DMS 273 treated with DMSO at 0.1 percent for 48 hours (cell line): Measurements from ENCODE around the gene TBC1D20.
A peak's percentile ranks its signal among the peaks of the same experiment; 100 is the strongest.
"Not testable (repeated sequence)": the region's sequence is repeated elsewhere in the genome, so short reads cannot be mapped to it uniquely, and the experiment has no call there.

Source experiments
- DNase-seq: peaks from one replicate; lab custom pipeline; 2025; lab: John Stamatoyannopoulos, UW

The TBC1D20 gene

GRCh38 chr20:400454-401275 lies 61.7 kb downstream of the TBC1D20 start:
- peak; percentile 90 for DNase-seq

- no peak for DNase-seq
These were observed 62.2 kb downstream of the TBC1D20 start for GRCh38 chr20:400128-400453.

GRCh38 chr20:399182-399707 lies 63.1 kb downstream of the TBC1D20 start:
- no peak for DNase-seq

- DNase-seq, result no peak
These were observed 64.7 kb downstream of the TBC1D20 start for GRCh38 chr20:397432-398237.

GRCh38 chr20:396619-397431 lies 65.5 kb downstream of the TBC1D20 start:
- DNase-seq, result no peak

- DNase-seq, result no peak
These were observed 66.1 kb downstream of the TBC1D20 start for GRCh38 chr20:396252-396618.

GRCh38 chr20:393296-393695 lies 69.0 kb downstream of the TBC1D20 start:
- DNase-seq, result not testable (repeated sequence)

- no peak for DNase-seq
These were observed 71.2 kb downstream of the TBC1D20 start for GRCh38 chr20:391041-391711.

- no peak for DNase-seq
These were observed 73.1 kb downstream of the TBC1D20 start for GRCh38 chr20:389220-389619.

GRCh38 chr20:388034-388994 lies 74.0 kb downstream of the TBC1D20 start:
- DNase-seq, result no peak

- DNase-seq, result no peak
These were observed 74.8 kb downstream of the TBC1D20 start for GRCh38 chr20:387520-387919.

- DNase-seq, result not testable (repeated sequence)
These were observed 75.7 kb downstream of the TBC1D20 start for GRCh38 chr20:386634-387033.
